NCI-H748 treated with DMSO at 0.1 percent for 48 hours (cell line): ENCODE results near the gene PTPN11.

ENCODE experiments used
- DNase-seq: peaks from one replicate; lab custom pipeline; 2025; lab: John Stamatoyannopoulos, UW

PTPN11 gene

GRCh38 chr12:112543751-112544150 is 125.0 kb downstream of the PTPN11 start:
- DNase-seq = no peak

GRCh38 chr12:112546339-112546738 is 127.6 kb downstream of the PTPN11 start:
- DNase-seq = no peak

- DNase-seq = no peak
These were observed 128.2 kb downstream of the PTPN11 start for GRCh38 chr12:112546996-112547395.

- DNase-seq = no peak
These were observed 130.3 kb downstream of the PTPN11 start for GRCh38 chr12:112549031-112549430.

GRCh38 chr12:112551681-112552080 is 132.9 kb downstream of the PTPN11 start:
- no peak for DNase-seq

- no peak for DNase-seq
These were observed 137.0 kb downstream of the PTPN11 start for GRCh38 chr12:112555621-112556233.

GRCh38 chr12:112557951-112558630 is 139.3 kb downstream of the PTPN11 start:
- DNase-seq = peak; percentile 65
